Mucosa of stomach (tissue), 1 donor: Measurements from ENCODE around the gene MXD1.
"Not testable (repeated sequence)": the region's sequence is repeated elsewhere in the genome, so short reads cannot be mapped to it uniquely, and the experiment has no call there.

ENCODE experiments used
- H3K27me3 ChIP-seq: one replicate; pipeline ENCODE4 v1.7.0; 2013; ENCODE audit warnings: mild to moderate bottlenecking, low read length; ENCODE audit not compliant: control insufficient read depth, insufficient read depth
- H3K36me3 ChIP-seq: one replicate; pipeline ENCODE4 v1.7.0; 2013; ENCODE audit warnings: low read length; ENCODE audit not compliant: control insufficient read depth, insufficient read depth
- H3K4me1 ChIP-seq: one replicate; pipeline ENCODE4 v1.7.0; 2013; ENCODE audit warnings: mild to moderate bottlenecking, low read length; ENCODE audit not compliant: control insufficient read depth, insufficient read depth
- H3K4me3 ChIP-seq: one replicate; pipeline ENCODE4 v1.7.0; 2013; ENCODE audit warnings: low read length
- H3K9ac ChIP-seq: one replicate; pipeline ENCODE4 v1.7.0; 2013; ENCODE audit warnings: mild to moderate bottlenecking, low read length, moderate library complexity
- H3K9me3 ChIP-seq: one replicate; pipeline ENCODE4 v1.7.0; 2013; ENCODE audit warnings: mild to moderate bottlenecking, low read length, moderate library complexity; ENCODE audit not compliant: control insufficient read depth
- donor health status: Pancreatic carcinoma.

The MXD1 gene

GRCh38 chr2:69914950-69915945 lies at the start of gene MXD1:
TSS of gene MXD1 (plus strand) at chr2:69915109. CDS start at chr2:69915331, 222 bp downstream.
- Histone ChIP-seq H3K4me3 (peak within 1 kb of the TSS; percentile 83), H3K9me3 (no peaks in the 10 kb centered on the region), H3K4me1 (peaks cover 6% of the 10 kb centered on the region), H3K9ac (peak within 1 kb of the TSS; percentile 97), H3K27me3 (no peaks in the 10 kb centered on the region), H3K36me3 (no peaks in the 10 kb centered on the region)

DNA sequence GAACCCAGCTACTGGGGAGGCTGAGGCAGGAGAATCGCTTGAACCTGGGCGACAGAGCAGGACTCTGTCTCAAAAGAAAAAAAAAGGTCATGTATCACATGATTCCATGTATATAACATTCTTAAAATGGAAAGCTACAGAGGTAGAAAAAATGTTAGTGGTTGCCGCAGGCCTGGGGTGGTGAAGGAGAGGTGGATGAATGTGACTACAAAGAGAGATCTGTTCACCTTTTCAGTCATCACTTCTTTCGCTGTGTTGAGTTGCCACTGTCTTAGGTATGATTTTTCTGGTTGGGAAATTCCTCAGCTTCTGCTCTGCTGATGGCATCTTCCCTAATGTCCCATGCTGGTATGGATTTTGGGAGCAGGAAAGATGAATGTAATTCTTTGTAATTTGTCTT lies 26.5 kb upstream of the MXD1 start:
- H3K9me3 ChIP-seq = no peaks in the 10 kb centered on the region
- H3K36me3 ChIP-seq = no peaks in the 10 kb centered on the region
- no peaks in the 10 kb centered on the region for H3K4me1 ChIP-seq
- no peak overlapping the region for H3K9ac ChIP-seq
- H3K4me3 ChIP-seq = no peak overlapping the region
- no peaks in the 10 kb centered on the region for H3K27me3 ChIP-seq

DNA sequence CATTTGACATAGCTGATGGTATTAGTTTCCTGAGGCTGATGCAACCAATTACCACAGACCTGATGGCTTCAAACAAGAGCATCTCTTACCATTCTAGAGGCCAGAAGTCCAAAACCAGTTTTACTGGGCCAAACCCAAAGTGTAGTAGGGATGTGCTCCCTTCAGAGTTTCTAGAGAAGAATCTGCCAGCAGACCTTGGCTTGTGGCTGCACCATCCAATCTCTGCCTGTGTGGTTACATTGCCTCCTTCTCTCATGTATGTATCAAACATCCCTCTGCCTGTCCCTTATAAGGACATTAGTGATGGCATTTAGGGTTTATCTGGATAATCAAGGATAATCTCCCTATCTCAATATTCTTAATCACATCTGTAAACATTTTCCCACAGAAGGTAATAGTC lies 25.6 kb upstream of the MXD1 start:
- H3K9me3 ChIP-seq = no peaks in the 10 kb centered on the region
- no peak overlapping the region for H3K9ac ChIP-seq
- no peaks in the 10 kb centered on the region for H3K27me3 ChIP-seq
- no peaks in the 10 kb centered on the region for H3K36me3 ChIP-seq
- H3K4me1 ChIP-seq = no peaks in the 10 kb centered on the region
- H3K4me3 ChIP-seq = no peak overlapping the region

- no peaks in the 10 kb centered on the region for H3K4me1 ChIP-seq
- H3K4me3 ChIP-seq = no peak overlapping the region
- H3K36me3 ChIP-seq = no peaks in the 10 kb centered on the region
- no peaks in the 10 kb centered on the region for H3K9me3 ChIP-seq
- H3K9ac ChIP-seq = no peak overlapping the region
- no peaks in the 10 kb centered on the region for H3K27me3 ChIP-seq
Observed at GRCh38 chr2:69890881-69891280, 24.0 kb upstream of the MXD1 start.

DNA sequence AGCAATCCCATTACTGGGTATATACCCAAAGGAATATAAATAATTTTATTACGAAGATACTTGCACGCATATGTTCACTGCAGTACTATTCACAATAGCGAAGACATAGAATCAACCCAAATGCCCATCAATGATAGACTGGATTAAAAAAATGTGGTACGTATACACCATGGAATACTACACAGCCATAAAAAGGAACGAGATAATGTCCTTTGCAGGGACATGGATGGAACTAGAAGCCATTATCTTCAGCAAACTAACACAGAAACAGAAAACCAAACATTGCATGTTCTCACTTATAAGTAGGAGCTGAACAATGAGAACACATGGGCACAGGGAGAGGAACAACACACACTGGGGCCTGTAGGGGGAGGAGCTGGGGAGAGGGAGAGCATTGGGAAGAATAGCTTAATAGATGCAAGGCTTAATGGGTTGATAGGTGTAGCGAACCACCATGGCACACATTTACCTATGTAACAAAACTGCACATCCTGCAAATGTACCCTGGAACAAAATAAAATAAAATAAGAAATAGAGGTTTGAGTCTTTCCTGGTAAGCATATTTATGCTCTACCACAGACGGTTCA lies 22.0 kb upstream of the MXD1 start:
- H3K9me3 ChIP-seq, H3K9ac ChIP-seq, H3K4me1 ChIP-seq, H3K27me3 ChIP-seq, H3K36me3 ChIP-seq: not testable (repeated sequence)
- H3K4me3 ChIP-seq = peak overlapping the region; percentile 78

DNA sequence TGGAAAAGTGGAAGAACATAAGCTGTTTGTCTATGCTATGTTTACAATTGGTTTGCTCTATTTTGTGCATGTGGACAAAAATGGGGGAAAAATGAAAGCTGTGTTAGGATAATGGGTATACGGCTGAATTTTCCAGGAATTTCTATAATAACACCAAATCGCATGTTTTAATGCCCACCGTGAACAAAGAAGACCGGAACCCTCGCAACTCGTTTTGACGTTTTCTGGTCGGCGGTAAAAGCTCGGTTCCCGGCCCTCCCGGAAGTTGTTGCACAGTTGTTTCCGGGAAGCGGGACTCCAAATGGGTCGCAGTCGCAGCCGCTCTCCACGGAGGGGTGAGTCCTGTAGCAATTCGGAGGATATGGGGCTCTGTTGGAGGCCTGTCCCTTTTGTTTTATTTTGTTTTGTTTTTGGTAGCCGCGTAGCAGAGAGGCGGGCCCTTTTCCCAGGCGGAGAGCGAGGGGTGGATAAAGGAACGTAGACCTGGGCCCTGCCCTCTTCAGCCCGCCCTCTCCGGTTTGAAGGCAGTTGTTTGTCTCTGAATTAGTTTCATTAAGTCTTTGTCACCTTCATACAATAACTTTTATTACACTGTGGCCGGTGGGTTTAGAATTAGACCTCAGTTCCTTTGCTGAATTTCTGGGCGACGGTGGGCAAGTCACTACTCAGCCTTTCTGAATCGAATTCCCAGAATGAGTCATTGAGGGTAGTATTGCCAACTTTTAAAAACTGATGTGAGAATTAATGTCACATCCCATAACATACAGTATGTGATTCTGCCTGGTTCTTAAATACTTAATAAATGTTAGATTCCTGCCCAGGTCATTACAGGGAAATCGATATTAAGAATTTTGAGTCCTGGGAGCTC lies 21.0 kb upstream of the MXD1 start, which contains the start of gene SNRNP27:
Gene SNRNP27 (plus strand): TSS at position 273 of the 868 bp plus-strand sequence. CDS start 29 bp downstream, at position 302.
- peak within 1 kb of the TSS; percentile 78 for H3K4me3 ChIP-seq
- H3K27me3 ChIP-seq = no peaks in the 10 kb centered on the region
- no peaks in the 10 kb centered on the region for H3K9me3 ChIP-seq
- no peaks in the 10 kb centered on the region for H3K36me3 ChIP-seq
- peak within 1 kb of the TSS; percentile 92 for H3K9ac ChIP-seq
- H3K4me1 ChIP-seq = no peaks in the 10 kb centered on the region

DNA sequence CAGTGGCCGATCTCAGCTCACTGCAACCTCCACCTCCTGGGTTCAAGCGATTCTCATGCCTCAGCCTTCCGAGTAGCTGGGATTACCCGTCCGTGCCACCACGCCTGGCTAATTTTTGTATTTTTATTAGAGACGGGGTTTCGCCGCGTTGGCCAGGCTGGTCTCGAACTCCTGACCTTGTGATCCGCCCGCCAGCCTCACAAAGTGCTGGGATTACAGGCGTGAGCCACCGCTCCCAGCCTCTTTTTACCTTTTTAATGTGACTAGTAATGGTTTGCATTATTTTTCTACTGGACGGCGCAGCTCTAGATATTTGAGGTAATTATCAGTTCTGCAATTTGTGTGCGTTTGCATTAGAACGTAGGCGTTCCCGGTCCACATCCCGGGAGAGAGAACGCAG lies 20.2 kb upstream of the MXD1 start:
- not testable (repeated sequence) for H3K9me3 ChIP-seq, H3K36me3 ChIP-seq, H3K4me1 ChIP-seq, H3K27me3 ChIP-seq
- H3K4me3 ChIP-seq = peak overlapping the region; percentile 78
- peak overlapping the region; percentile 92 for H3K9ac ChIP-seq

GRCh38 chr2:69902213-69902922 lies 12.5 kb upstream of the MXD1 start:
- no peak overlapping the region for H3K4me3 ChIP-seq
- H3K9ac ChIP-seq = no peak overlapping the region
- H3K4me1 ChIP-seq = no peaks in the 10 kb centered on the region
- no peaks in the 10 kb centered on the region for H3K27me3 ChIP-seq
- no peaks in the 10 kb centered on the region for H3K9me3 ChIP-seq
- no peaks in the 10 kb centered on the region for H3K36me3 ChIP-seq

GRCh38 chr2:69907216-69907615 lies 7.7 kb upstream of the MXD1 start:
- Histone ChIP-seq H3K4me1 (no peaks in the 10 kb centered on the region), H3K4me3 (no peak overlapping the region), H3K9ac (no peak overlapping the region), H3K27me3 (no peaks in the 10 kb centered on the region), H3K36me3 (no peaks in the 10 kb centered on the region), H3K9me3 (no peaks in the 10 kb centered on the region)

DNA sequence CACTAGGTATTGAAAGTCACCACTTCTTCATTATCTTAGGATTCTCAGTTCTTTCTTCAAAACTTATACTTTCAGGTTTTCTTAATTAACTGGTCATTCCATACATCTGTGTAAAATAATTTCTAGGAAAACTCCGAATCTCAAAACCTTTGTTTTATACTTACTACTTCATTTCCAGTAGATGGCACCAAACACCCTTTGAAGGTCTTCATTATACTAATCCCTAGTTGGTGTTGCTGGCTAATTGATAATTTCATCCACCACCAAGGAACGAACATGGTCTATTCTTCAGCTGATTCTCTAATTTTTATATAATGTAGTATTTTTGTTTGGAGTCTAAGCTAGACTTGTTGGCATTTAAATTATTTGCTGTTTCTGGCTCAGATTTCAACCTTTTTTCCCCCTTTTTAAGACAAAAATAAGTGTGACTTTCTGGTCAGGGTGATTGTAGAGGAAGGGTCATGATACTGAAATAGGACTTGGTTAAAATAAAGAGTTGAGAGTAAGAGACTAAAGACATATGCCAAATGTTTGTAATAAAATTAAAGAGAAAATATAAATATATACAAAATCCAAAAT lies 2.8 kb upstream of the MXD1 start:
- Histone ChIP-seq H3K9ac (no peak overlapping the region), H3K4me3 (no peak overlapping the region), H3K36me3 (no peaks in the 10 kb centered on the region), H3K9me3 (no peaks in the 10 kb centered on the region), H3K4me1 (no peaks in the 10 kb centered on the region), H3K27me3 (no peaks in the 10 kb centered on the region)
